Posterior vena cava (tissue), 2 donors: ENCODE measurements around the gene LMAN1L. TPM values are rescaled to one million over a fixed set of nuclear protein-coding genes. Genes with fewer than 3 reads are reported as not detected.
A peak's percentile ranks its signal among the peaks of the same experiment; 100 is the strongest.

Source experiments
- DNase-seq: peaks from one replicate; pipeline ENCODE4 v3.0.0-alpha.2; 2020; ENCODE audit warnings: low spot score
- intact Hi-C, 2 donors: fragments of 100-400 bp; cut with DNase I; formaldehyde crosslinking; loops; one replicate each; pipeline versions ENCODE4 v1.14.1 to v1.14.2; 2022 to 2023
- total RNA-seq, 2 donors: library from RNA; stranded (reverse); fragmentation: NEBNext Ultra II Directional; extraction: Animal tissue kit (Norgen Biotek cat#: 25700); gene quantifications; one replicate each; pipeline ENCODE4 v1.2.1, GENCODE V29; 2021
- donor health status: DM: yes; HTN: yes; CAD: no.
- donor health status: DM: yes; HTN: yes; CAD: no.

The LMAN1L gene
- total RNA-seq, 2 donors from 2014 or later: not detected

- no peak for DNase-seq
- intact Hi-C loops: no loop called here
Measured at GRCh38 chr15:74827614-74828013, 15.0 kb downstream of the LMAN1L start.

GRCh38 chr15:74828835-74829234, 16.2 kb downstream of the LMAN1L start:
- DNase-seq: no peak
- intact Hi-C loops: no loop called here

- DNase-seq: no peak
- intact Hi-C loops: no loop called here
Measured at GRCh38 chr15:74829486-74829885, 16.9 kb downstream of the LMAN1L start.

GRCh38 chr15:74829991-74830390, 17.4 kb downstream of the LMAN1L start:
- intact Hi-C loops: no loop called here

GRCh38 chr15:74830868-74831267, 18.2 kb downstream of the LMAN1L start:
- intact Hi-C loops: no loop called here
- DNase-seq: no peak

More at GRCh38 chr15:74829991-74830390, 17.4 kb downstream of the LMAN1L start:
- DNase-seq: no peak

- DNase-seq: no peak
- intact Hi-C loops: no loop called here
Measured at GRCh38 chr15:74831813-74832495, 19.3 kb downstream of the LMAN1L start.

- DNase-seq: no peak
- intact Hi-C loops: no loop called here
Measured at GRCh38 chr15:74832826-74833225, 20.2 kb downstream of the LMAN1L start.

GRCh38 chr15:74833376-74834107, 20.9 kb downstream of the LMAN1L start:
- intact Hi-C loops: no loop called here
- DNase-seq: no peak

- peak; percentile 86 for DNase-seq
- intact Hi-C loops: loop anchor here in 1 of 2 donors (5.0 kb wide), 1 partner anchor 337 kb away; no protein-coding TSS in a partner anchor
Measured at GRCh38 chr15:74835312-74835823, 22.7 kb downstream of the LMAN1L start.

GRCh38 chr15:74836846-74837245, 24.2 kb downstream of the LMAN1L start:
- intact Hi-C loops: loop anchor here in 1 of 2 donors (5.0 kb wide), 1 partner anchor 335 kb away; no protein-coding TSS in a partner anchor
- DNase-seq: no peak

GRCh38 chr15:74837482-74838136, 25.0 kb downstream of the LMAN1L start:
- no peak for DNase-seq
- intact Hi-C loops: loop anchor here in 1 of 2 donors (5.0 kb wide), 1 partner anchor 335 kb away; no protein-coding TSS in a partner anchor

GRCh38 chr15:74838137-74838516, 25.5 kb downstream of the LMAN1L start:
- no peak for DNase-seq
- intact Hi-C loops: loop anchor here in 1 of 2 donors (5.0 kb wide), 1 partner anchor 334 kb away; no protein-coding TSS in a partner anchor

GRCh38 chr15:74838746-74839525, 26.3 kb downstream of the LMAN1L start:
- intact Hi-C loops: loop anchor here in 1 of 2 donors (5.0 kb wide), 1 partner anchor 333 kb away; no protein-coding TSS in a partner anchor
- DNase-seq: no peak

GRCh38 chr15:74839526-74840395, 27.1 kb downstream of the LMAN1L start:
- DNase-seq: no peak
- intact Hi-C loops: loop anchor here (5.0 kb wide), 2 partner anchors 57 to 333 kb away; partner anchors contain the start of gene CSK (in 1 of the 2)

- no peak for DNase-seq
- intact Hi-C loops: loop anchor here in 1 of 2 donors (5.0 kb wide), 1 partner anchor 59 kb away; the partner anchor contains the start of gene CSK
Measured at GRCh38 chr15:74840851-74841775, 28.5 kb downstream of the LMAN1L start.

- intact Hi-C loops: loop anchor here in 1 of 2 donors (5.0 kb wide), 1 partner anchor 60 kb away; the partner anchor contains the start of gene CSK
- no peak for DNase-seq
Measured at GRCh38 chr15:74841891-74842373, 29.3 kb downstream of the LMAN1L start.
